HG02884 (cell line): Measurements from ENCODE around the gene CRYL1.
"Not testable (repeated sequence)": the region's sequence is repeated elsewhere in the genome, so short reads cannot be mapped to it uniquely, and the experiment has no call there.

Experiments used
- ATAC-seq: cut with Tn5 transposase; IDR thresholded peaks from one replicate; pipeline ENCODE4 v1.9.1; 2021; ENCODE audit warnings: mild to moderate bottlenecking, moderate library complexity; ENCODE audit not compliant: unreplicated experiment

Gene CRYL1

DNA sequence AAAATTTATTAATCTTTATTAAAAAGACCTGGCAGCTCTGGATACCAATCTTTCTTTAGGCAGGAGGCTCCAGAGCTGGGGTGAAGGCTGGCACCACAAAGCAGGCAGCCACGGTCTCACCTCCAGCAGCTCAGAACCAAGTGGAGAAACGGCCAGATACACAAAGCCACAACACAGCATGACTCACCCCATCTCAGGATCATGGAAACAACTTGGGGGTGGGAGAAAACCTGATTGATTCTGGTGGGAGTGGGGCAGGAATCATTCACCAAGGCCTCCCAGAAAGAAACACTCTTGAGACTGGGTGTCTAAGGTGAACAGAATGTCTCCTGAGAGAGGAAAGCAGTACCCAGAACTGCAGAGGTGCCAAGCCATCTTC lies 64.2 kb downstream of the CRYL1 start:
- ATAC-seq = no peak

DNA sequence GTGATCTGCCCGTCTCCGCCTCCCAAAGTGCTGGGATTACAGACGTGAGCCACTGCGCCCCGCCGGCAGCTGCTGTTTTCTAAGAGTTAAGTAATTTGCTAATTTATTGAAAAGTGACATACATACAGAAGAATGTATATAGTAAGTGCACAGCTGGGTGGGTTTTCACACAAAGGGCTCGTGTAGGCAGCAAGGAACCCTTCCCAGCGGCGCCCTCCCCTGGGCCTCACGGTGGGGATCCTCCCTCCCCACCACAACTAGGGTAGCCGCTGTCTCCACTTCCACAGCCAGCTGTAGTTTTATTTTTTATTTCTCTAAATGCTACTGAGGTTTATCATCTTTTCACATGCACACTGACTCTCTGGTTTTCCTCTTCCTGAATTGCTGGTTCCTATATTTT lies 64.9 kb downstream of the CRYL1 start:
- no peak for ATAC-seq

DNA sequence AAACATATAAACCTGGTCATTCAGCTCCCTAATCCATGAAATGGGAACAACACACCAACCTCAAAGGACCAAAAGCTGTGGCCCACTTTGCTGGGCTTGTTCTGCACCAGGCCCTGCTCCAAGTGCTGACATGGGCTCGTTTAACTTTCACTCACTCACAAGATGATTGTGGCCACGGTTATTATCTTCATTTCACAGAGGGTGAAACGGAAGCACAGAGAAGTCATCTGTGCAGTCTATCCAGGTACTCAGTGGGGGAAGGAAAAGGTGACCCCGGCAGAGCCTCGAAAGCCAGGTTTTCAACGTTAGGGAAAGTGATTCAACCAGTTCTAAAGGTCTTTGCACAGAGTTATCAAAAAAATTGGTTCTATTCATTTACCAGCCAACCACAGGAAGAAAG lies 68.0 kb downstream of the CRYL1 start:
- ATAC-seq = no peak

DNA sequence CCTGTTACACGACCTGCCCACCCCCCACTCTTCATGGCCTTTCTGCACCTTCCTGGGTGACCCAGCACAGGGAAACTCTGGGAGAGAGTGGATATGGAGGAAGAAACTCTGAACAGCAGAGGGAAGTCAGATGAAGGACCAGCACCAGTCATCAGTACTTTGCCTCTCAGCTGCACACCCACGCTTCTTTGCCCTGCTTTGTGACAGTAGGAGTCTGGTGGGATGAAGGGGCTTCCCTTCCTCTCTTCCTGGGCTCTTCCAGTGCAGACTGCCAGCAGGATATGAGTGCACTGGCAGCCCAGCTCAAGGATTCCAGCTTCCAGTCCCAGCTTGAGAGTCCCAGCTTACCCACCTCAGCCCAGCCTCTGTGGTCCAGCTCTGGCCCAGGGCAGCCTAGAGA lies 68.9 kb downstream of the CRYL1 start:
- ATAC-seq = no peak

DNA sequence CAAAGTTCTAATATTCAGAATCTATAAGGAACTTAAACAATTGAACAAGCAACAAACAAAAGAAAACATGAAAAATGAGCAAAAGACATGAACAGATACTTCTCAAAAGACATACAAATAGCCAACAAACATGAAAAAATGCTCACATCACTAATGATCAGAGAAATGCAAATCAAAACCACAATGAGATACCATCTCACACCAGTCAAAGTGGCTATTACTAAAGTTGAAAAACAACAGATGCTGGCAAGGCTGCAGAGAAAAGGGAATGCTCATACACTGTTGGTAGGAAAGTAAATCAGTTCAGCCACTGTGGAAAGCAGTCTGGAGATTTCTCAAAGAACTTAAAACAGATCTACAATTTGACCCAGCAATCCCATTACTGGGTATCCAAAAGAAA lies 74.3 kb downstream of the CRYL1 start:
- no peak for ATAC-seq

DNA sequence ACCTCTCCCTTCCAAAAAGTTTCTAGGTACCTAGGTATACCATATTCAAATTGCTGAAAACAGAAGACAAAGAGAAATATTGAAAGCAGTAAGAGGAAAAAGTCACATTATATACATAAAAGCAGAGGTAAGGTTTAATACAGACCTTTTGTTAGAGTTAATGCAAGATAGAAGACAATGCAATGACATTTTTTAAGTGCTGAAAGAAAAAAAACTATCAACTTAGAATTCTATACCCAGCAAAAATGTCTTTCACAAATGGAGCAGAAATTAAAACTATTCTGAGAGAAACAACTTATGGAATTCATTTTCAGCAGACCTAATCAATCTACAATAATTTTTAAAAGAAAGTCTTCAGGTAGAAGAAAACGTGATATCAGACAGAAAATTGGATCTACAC lies 77.2 kb downstream of the CRYL1 start:
- ATAC-seq = no peak

DNA sequence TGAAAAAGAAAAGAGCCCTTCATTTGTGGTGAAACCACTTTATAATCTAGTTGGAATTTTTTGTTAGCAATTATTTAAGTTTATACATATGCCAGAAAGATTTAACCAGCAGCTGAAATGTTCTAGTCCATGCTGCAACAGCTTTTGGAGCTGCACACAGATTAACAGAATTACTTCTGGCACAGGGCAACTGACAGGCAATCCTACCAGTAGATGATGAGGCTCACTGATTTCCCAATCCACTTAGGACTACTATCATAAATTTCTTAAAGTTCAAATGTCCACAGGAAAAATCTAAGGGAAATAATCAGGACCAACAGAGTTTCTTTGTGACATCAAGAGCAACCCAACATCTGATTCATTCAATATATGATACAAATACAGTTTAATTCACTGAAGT lies 78.8 kb downstream of the CRYL1 start:
- no peak for ATAC-seq

DNA sequence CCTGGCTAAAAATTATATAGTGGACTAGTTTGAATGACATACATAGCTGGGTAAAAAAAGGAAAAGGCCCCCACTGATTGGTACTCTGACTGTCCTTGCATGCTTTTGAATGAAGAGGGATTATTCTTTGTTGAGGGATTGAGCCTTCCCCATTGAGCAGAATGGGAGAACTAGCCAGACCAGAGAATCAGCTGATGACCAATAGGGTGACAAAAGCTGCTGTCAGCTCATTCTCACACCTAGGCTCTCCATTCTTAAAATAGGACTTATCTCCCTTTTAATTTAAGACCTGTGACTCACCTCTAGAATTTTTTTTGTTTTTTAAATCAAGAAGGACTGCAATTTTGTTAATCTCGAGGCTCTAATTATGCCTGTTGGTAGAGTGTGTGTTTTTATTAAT lies 79.3 kb downstream of the CRYL1 start:
- ATAC-seq = no peak

DNA sequence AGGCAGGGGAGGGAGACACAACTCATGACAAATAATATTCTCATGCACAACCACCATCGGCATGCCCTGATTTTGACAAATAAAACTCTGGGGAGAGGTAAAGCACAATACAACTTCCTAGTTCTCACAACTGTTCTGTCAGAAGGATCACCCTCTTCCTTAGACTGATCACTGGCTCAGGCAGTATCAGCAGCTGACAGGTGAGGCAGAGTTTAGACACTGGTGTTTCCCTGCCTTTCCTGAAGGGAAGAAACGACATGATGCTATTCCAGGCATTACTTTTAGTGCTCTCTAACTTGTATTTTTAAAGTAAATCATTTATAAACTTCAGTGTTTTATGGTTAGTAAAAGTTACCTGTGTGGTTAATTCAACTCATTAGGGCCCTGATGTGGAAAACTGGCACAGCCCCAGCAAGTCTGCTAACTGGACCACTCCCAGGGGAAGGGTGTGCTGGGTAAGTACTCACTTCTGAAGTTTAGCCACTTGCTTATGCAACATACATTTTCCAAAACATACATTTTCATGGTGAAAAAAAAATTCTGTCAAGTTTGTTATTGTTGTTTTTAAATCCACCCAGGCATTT lies 82.8 kb downstream of the CRYL1 start:
- ATAC-seq = no peak

DNA sequence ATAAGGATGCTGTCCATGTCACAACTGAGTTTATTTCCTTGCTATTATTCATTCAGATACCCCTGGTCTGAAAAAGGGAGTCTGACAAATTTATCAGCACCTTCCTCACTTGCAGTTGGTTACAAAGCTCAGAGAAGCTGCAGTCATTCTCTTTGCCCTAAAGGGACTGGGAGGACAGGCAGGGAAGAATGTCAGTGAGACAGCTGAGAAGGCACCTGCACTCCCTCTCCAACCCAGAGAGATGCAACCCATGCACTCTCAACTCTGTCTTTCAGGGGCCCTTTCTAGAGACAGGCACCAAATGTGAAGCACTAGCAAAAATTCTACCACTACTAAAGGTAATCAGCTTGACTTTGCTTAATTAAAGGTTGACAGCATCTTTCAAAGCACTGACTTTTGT lies 83.3 kb downstream of the CRYL1 start:
- no peak for ATAC-seq

DNA sequence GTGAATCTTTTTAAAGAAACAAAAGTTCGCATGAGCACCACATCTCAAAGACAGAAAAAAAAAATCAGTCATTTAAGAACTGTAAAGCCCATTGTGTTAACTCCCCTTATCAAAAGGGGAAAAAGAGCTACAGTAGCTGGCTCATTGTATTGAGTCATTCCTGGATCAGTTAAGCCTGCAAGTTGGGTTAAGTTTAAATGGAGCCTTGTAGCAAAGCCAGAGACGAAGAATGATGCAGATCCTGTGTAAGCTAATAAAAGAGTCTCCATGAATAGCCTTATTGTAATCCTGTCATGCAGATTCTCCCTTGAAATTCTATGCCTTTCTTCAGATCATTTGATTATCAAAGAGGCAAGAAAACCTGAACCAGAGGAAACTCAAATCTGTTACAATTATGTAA lies 83.8 kb downstream of the CRYL1 start:
- no peak for ATAC-seq

DNA sequence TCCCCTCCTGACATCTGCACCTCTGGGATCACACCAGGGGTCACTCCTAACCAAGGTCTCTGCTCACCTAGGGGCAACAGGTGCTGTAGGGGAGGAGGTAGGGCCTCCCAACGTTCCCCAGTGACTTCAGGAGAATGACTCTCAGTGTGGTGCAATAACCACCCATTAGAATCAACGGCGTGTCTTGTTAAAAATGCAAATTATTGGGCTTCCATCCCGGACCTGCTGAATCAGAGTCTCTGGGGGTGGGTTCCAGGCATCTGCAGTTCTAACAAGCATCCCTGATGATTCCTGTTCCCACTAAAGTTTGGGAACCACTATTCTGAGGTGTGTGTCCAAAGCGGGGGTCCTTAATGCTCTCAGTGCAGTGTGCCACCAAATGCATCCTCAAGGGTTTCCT lies 84.6 kb downstream of the CRYL1 start:
- ATAC-seq = no peak

DNA sequence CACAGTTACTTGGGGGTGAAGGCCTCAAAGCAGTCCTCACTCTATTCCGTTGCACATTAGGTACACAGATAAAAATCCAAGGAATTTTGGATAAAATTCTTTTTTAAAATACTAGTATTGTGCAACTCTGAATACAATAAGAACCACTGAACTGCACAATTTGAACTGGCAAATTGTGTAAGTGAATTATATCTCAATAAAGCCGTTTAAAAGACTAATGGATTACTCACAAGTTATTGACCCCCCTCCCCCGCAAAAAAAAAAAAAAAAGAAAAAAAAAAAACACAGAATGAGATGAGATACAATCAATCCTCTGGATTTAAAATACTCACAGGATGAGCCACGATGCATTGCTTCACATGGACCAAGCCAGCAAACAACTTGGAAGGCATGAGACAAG lies 86.4 kb downstream of the CRYL1 start:
- ATAC-seq = no peak

DNA sequence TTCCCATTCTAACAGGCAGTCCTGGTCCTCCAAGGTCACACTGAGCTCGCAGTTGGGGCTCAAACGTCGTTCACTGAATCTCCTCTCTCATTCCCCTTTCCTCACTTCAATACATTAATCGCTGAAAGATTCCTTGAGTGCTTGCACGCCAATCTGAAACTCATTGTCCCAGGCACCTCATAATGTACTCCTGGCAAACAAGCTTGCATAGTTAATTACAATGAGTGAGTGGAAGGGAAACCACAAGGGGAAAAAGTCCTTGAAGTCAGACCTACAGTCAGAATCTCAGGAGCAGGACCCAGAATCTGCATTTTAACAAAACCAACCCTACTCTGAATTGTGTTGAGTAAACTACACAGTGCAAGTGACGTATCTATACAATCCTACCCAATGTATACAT lies 86.9 kb downstream of the CRYL1 start:
- ATAC-seq = no peak

DNA sequence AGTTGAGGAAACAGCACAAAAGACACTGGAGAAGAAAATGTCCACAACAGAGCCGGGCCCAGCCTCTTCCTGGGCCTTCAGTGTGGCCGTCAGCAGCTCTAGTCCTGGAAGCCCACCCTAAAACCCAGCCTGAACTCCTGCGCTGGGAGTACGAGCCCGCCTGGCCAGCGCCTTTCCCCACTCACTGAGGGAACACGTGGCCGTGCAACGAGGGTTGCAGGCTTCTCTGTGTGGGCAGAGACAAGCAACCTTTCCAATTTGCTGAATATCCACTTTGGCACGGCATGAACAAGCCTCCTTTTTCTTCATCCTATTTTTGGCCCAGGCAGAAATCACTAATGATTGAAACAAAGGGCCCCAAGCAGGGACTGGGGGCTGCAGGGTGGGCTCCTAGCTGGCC lies 89.2 kb downstream of the CRYL1 start:
- no peak for ATAC-seq

DNA sequence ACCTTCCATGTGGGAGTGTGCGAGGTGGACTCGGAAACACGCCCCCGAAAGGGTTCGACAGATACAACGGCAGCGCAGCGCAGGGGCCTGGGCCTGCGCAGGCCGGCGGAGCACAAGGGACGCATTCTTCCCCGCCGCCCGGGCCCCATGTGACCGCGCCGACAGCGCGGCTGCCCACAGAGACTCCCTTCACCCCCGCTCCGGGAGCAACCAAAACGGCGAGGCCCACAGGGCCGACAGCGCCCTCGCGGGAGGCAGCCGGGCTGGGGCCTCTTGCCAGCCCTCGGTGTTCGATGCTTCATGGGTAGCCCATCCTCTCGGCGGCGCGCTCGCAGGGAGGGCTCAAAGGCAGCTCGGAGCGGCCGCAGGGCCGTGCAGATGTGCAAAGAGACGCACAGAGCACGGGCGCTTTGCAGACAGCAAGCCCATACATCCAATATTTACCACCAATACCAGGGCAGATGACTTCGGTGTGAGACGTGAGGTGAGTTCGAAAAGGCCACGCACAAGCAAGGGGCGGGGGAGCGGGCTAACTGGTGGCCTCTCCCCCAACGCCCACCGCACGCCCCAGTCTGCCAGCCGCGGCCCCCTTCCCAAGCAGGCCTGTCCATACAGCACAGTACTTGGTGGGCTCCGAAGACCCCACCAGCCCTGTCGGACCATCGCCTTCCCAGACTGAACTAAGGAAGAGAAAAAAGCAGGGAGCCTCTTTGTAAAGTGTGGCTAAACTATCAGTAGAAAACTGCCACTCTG lies 89.9 kb downstream of the CRYL1 start:
- ATAC-seq = no peak

DNA sequence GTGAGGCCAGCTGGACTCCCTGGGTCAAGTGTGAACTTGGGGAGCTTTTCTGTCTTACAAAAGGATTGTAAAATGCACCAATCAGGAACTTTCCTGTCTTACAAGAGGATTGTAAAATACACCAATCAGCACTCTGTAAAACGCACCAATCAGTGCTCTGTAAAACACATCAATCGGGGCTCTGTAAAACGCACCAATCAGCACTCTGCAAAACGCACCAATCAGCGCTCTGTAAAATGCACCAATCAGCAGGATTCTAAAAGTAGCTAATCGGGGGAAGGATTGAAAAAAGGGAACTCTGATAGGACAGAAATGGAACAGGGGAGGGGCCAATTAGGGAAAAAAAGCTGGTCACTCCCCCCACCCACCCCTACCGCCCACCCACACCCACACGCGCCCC lies 91.4 kb downstream of the CRYL1 start:
- not testable (repeated sequence) for ATAC-seq

DNA sequence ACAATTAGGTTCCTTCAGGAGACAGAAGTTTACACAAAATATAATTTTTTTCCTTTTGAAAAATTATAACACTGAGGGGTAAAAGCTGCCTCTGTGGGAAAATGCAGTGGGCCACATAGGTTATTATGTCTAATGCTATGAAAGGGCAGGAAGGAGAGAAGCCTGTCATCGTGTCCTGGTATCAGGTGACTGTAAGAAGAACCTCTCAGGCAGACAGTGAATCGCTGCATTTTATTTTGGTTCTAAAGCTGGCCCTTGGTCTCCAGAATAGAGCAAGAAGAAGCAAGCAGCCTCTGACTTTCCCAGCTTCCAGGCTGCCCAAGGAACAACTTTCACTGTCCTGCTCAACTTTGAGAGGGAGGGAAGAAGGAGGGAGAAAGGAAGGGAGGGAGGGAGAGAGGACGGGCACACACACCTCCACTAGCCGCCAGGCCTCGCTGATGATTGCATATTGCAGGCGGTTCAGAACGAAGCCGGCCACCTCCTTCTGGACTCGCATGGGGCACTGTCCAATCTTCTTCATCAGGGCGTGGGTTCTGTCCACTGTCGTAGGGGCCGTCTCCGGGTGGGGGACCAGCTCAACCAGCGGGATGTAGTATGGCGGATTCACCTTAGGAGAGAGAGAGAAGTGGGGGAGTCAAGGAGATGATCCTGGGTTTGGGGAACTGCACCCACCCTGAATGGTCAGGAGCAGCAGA lies 93.8 kb downstream of the CRYL1 start:
- ATAC-seq = no peak

DNA sequence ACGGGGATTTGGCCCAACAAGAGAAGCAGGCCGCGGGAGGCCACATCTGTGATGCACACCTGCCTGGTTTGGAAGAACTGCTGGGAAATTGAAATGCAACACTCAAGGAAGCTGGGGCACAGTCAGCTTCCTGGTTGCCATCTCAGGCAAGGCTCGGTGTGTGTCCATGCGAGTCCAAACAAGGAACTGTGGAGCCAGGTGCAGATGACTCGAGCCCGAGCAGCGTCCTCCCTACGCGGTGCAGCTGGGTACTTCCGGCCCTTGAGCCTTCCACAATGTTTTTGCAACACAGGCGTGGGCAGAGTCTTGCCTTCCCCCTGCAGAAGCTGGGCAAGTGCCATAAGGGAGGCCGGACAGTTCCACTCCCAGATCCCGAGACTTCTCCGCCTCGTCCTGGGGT lies 94.6 kb downstream of the CRYL1 start:
- ATAC-seq = no peak

DNA sequence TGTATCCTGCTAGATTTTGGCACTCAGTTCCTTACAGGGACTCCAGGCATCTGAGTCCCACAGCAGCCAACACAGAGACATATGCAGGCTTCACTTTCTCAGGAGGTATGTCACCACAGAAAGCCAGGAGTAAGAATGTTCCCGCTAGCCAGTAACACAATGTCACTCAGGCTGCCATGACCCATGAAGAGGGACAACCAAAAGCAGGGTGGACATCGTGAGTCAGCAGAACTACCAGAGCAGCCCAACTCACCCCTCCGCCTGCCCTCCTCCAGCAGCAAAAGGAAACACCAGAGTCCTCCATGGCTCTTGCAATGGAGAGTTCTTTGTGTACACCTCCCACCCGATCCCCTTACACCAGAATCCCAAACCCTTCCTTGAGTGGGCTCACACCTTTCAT lies 95.4 kb downstream of the CRYL1 start:
- ATAC-seq = no peak

DNA sequence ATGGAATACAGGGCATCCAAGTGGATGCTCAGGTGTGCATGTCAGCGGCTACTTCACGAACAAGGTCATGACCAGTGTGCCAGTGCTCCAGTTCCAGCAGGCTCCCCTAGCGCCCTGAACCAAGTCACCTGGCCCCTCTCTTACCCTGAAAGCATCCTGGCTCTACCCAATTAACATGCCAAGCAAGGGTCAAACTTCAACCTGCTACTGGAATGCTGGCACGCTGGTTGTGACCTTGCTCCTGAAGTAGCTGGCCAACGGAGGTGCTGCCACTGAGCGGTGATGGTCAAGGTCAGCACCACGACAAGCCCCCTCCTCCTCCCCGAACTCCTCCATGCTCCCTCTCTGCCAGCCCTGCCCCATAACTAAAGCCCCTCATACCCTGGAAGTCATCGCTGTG lies 96.0 kb downstream of the CRYL1 start:
- ATAC-seq = no peak
